GM18951 (cell line): ENCODE data around the gene IPP.

ENCODE experiments used
- POLR2A ChIP-seq: IDR thresholded peaks from 4 replicates; pipeline ENCODE4 v1.6.1; 2011; ENCODE audit warnings: mild to moderate bottlenecking; ENCODE audit not compliant: insufficient read length, insufficient read depth; ENCODE audit errors: extremely low read depth
- in situ Hi-C: fragments of 300-500 bp; cut with MboI; formaldehyde crosslinking; loops from one replicate; pipeline ENCODE4 v1.12.0; 2022; ENCODE audit warnings: low sequenced_read_pairs, mixed read lengths, inconsistent platforms; ENCODE audit not compliant: unreplicated experiment

The IPP gene

DNA sequence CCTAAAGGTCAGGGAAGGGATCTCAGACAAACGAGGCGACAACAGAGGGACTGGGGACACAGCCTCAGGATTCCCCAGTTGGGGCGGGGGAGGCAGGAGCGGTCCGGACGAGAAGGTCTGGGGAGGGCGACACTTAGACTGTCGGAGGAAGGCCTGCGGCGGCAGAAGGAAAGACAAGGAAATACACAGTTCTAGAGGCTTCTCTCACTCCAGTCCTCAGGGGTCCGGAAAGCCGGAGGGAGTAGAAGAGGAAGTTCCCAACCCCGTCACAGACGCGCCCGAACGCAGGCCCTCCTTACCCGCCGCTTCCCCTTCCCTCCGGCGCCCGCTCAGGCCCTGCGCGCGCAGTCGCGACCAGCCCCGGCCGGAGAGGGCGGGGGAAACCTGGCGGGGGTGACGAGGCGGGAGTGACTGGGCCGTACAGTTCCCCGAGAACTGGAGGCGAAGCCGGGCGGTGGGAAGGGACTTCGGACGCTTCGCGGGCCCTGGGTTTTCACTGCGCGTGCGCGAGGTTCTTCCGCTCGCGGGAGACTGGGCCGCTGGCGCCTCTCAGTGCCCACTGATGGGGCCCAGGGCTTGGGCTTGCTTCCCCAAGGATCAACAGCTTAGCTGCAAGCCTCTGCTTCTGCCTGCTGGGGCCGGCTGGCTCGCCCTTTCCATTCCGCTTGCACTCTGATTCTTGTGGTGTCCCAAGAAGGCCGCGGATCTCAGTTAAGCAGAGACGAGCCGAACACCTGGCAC lies at the start of gene IPP:
TSS of gene IPP (minus strand) at position 356 of the 741 bp plus-strand sequence. CDS start 4,242 bp downstream, outside the sequence.
- in situ Hi-C loops: no loop called here
- TF ChIP-seq POLR2A: peak; percentile 98

DNA sequence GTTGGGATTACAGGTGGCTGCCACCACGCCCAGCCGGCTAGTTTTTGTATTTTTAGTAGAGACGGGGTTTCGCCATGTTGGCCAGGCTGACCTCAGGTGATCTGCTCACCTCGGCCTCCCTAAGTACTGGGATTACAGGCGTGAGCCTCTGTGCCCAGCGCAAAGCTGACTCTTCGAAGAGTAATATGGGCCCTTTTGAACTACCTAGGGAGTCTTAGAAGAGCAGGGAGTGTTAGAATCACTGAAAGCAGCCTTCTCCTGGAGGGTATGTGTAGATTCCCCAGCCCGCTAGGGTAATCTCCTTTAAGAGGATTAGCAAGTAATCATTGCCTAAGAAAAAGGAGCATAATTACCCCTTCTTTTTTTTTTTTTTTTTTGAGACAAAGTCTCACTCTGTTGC lies 46.5 kb upstream of the IPP start:
- in situ Hi-C loops: no loop called here
- no peak for TF ChIP-seq POLR2A

- TF ChIP-seq POLR2A: no peak
- in situ Hi-C loops: no loop called here
These were observed 45.9 kb upstream of the IPP start for GRCh38 chr1:45796381-45796780.

DNA sequence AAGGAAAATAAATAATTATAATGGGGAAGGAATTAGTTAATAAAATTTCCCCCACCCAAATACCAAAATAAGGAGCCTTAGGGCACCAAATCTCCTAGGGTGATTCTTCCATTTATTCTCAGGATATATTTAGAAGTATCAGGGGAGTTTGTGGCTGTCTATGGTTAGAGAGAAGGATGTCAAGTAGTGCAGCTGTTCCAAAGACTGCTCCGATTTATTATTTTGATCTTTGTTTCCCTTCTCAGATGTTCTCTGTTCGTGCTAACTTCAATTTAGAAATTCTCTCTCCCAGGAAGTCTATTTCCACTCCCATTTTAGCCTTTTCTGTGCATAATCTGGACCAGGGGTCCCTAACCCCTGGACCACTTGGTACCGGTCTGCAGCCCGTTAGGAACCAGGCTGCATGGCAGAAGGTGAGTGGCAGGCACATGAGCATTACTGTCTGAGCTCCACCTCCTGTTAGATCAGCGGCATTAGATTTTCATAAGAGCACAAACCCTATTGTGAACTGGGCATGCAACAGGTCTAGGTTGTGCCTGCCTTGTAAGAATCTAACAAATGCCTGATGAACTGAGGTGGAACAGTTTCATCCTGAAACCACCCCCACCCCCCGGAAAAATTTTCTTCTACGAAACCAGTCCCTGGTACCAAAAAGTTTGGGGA lies 43.6 kb upstream of the IPP start:
- no peak for TF ChIP-seq POLR2A
- in situ Hi-C loops: no loop called here

DNA sequence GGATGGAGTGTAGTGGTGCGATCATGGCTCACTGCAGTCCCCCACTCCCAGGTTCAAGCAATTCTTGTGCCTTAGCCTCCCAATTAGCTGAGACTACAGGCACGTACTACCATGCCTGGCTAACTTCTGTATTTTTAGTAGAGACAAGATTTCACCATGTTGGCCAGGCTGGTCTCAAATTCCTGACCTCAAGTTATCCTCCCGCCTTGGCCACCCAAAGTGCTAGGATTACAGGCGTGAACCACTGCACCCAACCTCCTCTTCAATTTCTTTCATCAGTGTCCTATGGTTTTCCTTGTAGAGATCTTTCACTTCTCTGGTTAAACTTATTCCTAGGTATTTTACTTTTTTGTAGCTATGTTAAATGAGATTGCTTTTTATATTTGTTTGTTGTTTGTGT lies 42.3 kb upstream of the IPP start:
- in situ Hi-C loops: no loop called here
- no peak for TF ChIP-seq POLR2A

GRCh38 chr1:45789601-45790000 lies 39.1 kb upstream of the IPP start:
- no peak for TF ChIP-seq POLR2A

GRCh38 chr1:45787905-45788304 lies 37.5 kb upstream of the IPP start:
- no peak for TF ChIP-seq POLR2A
- in situ Hi-C loops: no loop called here

More at GRCh38 chr1:45789601-45790000, 39.1 kb upstream of the IPP start:
- in situ Hi-C loops: no loop called here

- TF ChIP-seq POLR2A: no peak
- in situ Hi-C loops: no loop called here
These were observed 35.1 kb upstream of the IPP start for GRCh38 chr1:45785583-45785982.

- TF ChIP-seq POLR2A: no peak
These were observed 25.3 kb upstream of the IPP start for GRCh38 chr1:45775794-45776193.

GRCh38 chr1:45772971-45773370 lies 22.5 kb upstream of the IPP start:
- no peak for TF ChIP-seq POLR2A
- in situ Hi-C loops: no loop called here

More at GRCh38 chr1:45775794-45776193, 25.3 kb upstream of the IPP start:
- in situ Hi-C loops: no loop called here

DNA sequence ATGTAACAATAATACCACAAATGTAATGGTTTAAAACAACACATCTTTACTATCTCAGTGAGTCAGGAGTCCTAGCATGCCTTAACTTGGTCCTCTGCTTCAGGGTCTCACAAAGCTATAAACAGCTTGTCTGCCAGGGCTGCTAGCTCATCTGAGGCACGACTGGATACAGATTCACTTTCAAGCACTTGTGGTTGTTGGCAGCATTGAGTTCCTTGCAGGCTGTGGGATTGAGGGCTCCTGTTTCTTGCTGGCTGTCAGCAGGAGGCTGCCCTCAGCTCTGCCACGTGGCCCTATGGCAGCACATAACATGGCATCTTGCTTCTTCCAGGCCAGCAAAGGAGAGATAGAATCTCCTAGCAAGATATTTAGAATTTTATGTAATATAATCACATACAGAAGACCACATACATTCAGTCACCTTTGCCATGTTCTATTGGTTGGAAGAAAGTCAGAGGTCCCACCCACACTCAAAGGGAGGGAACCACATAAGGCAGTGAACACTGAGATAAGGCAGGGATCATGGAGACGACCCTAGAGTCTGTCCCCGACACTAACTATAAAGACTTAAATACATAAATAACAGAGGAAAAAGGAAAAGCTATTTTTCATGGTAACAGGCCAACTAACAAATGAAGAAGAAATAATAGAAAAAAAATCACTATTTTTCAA lies 18.9 kb upstream of the IPP start:
- no peak for TF ChIP-seq POLR2A
- in situ Hi-C loops: no loop called here

DNA sequence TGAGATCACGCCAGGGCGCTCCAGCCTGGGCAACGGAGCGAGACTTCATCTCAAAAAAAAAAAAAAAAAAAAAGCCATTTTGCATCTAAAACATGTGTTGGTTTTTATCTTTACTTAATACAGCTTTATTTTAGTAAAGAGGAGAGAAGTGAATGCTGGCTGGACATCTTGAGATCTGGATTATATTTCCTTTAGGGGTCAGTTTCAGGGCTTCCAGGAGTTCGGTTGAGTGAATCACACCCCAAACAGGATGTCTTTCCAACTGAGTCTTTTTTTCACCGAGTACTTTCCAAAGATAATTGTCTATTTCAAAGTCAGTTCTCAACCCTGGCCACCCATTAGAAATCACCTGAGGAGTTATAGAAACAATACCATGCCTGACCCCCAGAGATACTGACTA lies 16.6 kb upstream of the IPP start:
- in situ Hi-C loops: no loop called here

GRCh38 chr1:45765999-45766792 lies 15.7 kb upstream of the IPP start:
- no peak for TF ChIP-seq POLR2A
- in situ Hi-C loops: no loop called here

More for the DNA sequence above, 16.6 kb upstream of the IPP start:
- no peak for TF ChIP-seq POLR2A

GRCh38 chr1:45762291-45762690 lies 11.8 kb upstream of the IPP start:
- TF ChIP-seq POLR2A: no peak
- in situ Hi-C loops: no loop called here
